MM.1S (cell line): ENCODE measurements around the gene HDAC1.
"Not testable (repeated sequence)": the region's sequence is repeated elsewhere in the genome, so short reads cannot be mapped to it uniquely, and the experiment has no call there.

ENCODE experiments used
- DNase-seq: peaks from one replicate; pipeline ENCODE4 v3.0.0-alpha.2; 2015
- H2AFZ ChIP-seq: fragments of 300-600 bp; sonication (generic); 2 replicates; pipeline ENCODE4 v1.6.0; 2016; ENCODE audit warnings: antibody characterized with exemption, low read length
- H3F3A ChIP-seq: fragments of 300-600 bp; sonication (generic); 2 replicates; pipeline ENCODE4 v1.6.1; 2016; ENCODE audit warnings: mild to moderate bottlenecking, antibody characterized with exemption, low read length, moderate library complexity, mixed read lengths; ENCODE audit not compliant: insufficient read depth
- H3K27ac ChIP-seq: fragments of 300-600 bp; sonication (generic); 2 replicates; pipeline ENCODE4 v1.5.1; 2016; ENCODE audit warnings: mild to moderate bottlenecking, low read length
- H3K27me3 ChIP-seq: fragments of 300-600 bp; sonication (generic); replicated peaks from 2 replicates; pipeline ENCODE4 v1.6.0; 2016; ENCODE audit warnings: low read length; ENCODE audit not compliant: insufficient read depth
- H3K36me3 ChIP-seq: fragments of 300-600 bp; sonication (generic); replicated peaks from 2 replicates; pipeline ENCODE4 v1.6.1; 2016; ENCODE audit warnings: mild to moderate bottlenecking, low read length, mixed read lengths; ENCODE audit not compliant: insufficient read depth
- H3K4me1 ChIP-seq: fragments of 300-600 bp; sonication (generic); 2 replicates; pipeline ENCODE4 v1.6.1; 2016; ENCODE audit warnings: low read length, mixed read lengths
- H3K4me2 ChIP-seq: fragments of 300-600 bp; sonication (generic); 2 replicates; pipeline ENCODE4 v1.6.0; 2016; ENCODE audit warnings: low read depth, low read length
- H3K4me3 ChIP-seq: fragments of 300-600 bp; sonication (generic); 2 replicates; pipeline ENCODE4 v1.5.1; 2016; ENCODE audit warnings: low read length, mixed read lengths
- H3K79me2 ChIP-seq: fragments of 300-600 bp; sonication (generic); 2 replicates; pipeline ENCODE4 v1.6.1; 2016; ENCODE audit warnings: mixed run types, low read length, mixed read lengths
- H3K9ac ChIP-seq: fragments of 300-600 bp; sonication (generic); 2 replicates; pipeline ENCODE4 v1.6.1; 2016; ENCODE audit warnings: low read length, mixed read lengths
- H3K9me2 ChIP-seq: fragments of 300-600 bp; sonication (generic); replicated peaks from 2 replicates; pipeline ENCODE4 v1.6.1; 2016; ENCODE audit warnings: mild to moderate bottlenecking, low read length, mixed read lengths; ENCODE audit not compliant: insufficient read depth
- H3K9me3 ChIP-seq: fragments of 300-600 bp; sonication (generic); replicated peaks from 2 replicates; pipeline ENCODE4 v1.6.1; 2016; ENCODE audit warnings: mild to moderate bottlenecking, low read length, mixed read lengths; ENCODE audit not compliant: insufficient read depth
- H4K20me1 ChIP-seq: fragments of 300-600 bp; sonication (generic); 2 replicates; pipeline ENCODE4 v1.6.1; 2016; ENCODE audit warnings: mild to moderate bottlenecking, low read length, moderate library complexity, mixed read lengths; ENCODE audit not compliant: insufficient read depth
- EZH2 ChIP-seq: fragments of 300-600 bp; sonication (generic); optimal IDR thresholded peaks from 2 replicates; pipeline ENCODE3; 2017; ENCODE audit warnings: low read depth, mild to moderate bottlenecking, antibody characterized with exemption, low read length, mixed read lengths
- EZH2phosphoT487 ChIP-seq: fragments of 300-600 bp; sonication (generic); IDR thresholded peaks from 2 replicates; pipeline ENCODE4 v1.6.1; 2018; ENCODE audit warnings: antibody characterized with exemption, low read length
- TF ChIP-seq, protein P1 (sequence below): fragments of 300-600 bp; sonication (generic); IDR thresholded peaks from 2 replicates; pipeline ENCODE4 v1.5.1; 2016; ENCODE audit warnings: antibody characterized with exemption, low read length, mixed read lengths

The HDAC1 gene

DNA sequence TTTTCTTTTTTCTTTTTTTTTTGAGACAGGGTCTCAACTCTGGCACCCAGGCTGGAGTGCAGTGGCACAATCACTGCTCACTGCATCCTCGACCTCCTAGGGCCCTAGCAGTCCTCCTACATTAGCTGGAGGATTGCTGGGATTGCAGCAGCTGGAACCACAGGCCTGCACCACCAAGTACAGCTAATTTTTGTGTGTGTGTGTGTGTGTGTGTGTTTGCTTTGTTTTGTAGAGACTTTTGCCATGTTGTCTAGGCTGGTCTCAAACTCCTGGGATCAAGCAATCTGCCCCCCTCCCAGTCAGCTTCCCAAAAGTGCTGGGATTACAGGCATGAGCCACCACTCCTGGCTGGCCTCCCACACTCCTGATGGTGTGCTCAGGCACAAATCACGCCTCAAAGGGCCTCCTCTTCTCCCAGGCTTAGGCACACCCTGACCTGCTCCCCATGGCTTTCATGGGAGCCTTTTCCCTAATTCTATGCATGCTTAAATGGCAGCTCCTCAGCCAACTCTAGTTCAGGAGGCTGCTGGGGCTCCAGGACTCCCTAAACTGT is 61.0 kb downstream of the HDAC1 start:
- Histone ChIP-seq H3K27ac (no peak overlapping the region), H3K9ac (no peak overlapping the region), H3K79me2 (no peaks in the 10 kb centered on the region), H3K9me3 (no peaks in the 10 kb centered on the region), H3F3A (peaks cover 11% of the 10 kb centered on the region; the same call in 1 of the 2 replicates), H4K20me1 (no peaks in the 10 kb centered on the region), H3K27me3 (no peaks in the 10 kb centered on the region), H3K4me2 (no peak overlapping the region), H3K9me2 (no peaks in the 10 kb centered on the region), H3K36me3 (no peaks in the 10 kb centered on the region), H2AFZ (no peak overlapping the region), H3K4me1 (peaks cover 6% of the 10 kb centered on the region), H3K4me3 (no peak overlapping the region)
- DNase-seq = no peak
- TF ChIP-seq EZH2 = no peak

DNA sequence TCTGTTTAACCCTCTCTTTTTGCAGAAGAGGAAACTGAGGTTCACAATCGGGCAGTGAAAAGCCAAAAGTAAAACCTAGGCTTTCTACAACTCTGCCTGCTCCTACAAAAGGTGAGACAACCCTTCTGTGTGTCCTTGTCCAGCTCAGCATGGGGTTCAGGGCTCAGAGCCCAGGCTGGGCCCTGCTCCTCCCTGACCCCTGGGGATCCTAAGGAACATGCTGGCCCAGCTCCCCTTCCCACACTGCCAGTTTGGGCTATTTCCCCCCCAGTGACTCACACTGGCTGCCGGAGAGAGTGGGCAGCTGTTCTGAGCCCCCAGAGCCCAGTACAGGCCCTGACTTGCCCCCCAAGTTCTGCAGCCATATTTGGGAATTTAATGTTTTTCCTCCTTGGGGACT is 61.5 kb downstream of the HDAC1 start:
- Histone ChIP-seq H3K36me3 (no peaks in the 10 kb centered on the region), H3K9ac (no peak overlapping the region), H3K27ac (no peak overlapping the region), H3K9me3 (no peaks in the 10 kb centered on the region), H4K20me1 (no peaks in the 10 kb centered on the region), H3K79me2 (no peaks in the 10 kb centered on the region), H3K4me1 (peaks cover 6% of the 10 kb centered on the region), H3K27me3 (no peaks in the 10 kb centered on the region), H3F3A (peaks cover 11% of the 10 kb centered on the region; the same call in 1 of the 2 replicates), H3K9me2 (no peaks in the 10 kb centered on the region), H3K4me3 (no peak overlapping the region), H3K4me2 (no peak overlapping the region), H2AFZ (no peak overlapping the region)
- DNase-seq = no peak
- TF ChIP-seq EZH2 = no peak
- TF ChIP-seq, protein P1, sequence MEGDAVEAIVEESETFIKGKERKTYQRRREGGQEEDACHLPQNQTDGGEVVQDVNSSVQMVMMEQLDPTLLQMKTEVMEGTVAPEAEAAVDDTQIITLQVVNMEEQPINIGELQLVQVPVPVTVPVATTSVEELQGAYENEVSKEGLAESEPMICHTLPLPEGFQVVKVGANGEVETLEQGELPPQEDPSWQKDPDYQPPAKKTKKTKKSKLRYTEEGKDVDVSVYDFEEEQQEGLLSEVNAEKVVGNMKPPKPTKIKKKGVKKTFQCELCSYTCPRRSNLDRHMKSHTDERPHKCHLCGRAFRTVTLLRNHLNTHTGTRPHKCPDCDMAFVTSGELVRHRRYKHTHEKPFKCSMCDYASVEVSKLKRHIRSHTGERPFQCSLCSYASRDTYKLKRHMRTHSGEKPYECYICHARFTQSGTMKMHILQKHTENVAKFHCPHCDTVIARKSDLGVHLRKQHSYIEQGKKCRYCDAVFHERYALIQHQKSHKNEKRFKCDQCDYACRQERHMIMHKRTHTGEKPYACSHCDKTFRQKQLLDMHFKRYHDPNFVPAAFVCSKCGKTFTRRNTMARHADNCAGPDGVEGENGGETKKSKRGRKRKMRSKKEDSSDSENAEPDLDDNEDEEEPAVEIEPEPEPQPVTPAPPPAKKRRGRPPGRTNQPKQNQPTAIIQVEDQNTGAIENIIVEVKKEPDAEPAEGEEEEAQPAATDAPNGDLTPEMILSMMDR = no peak
- TF ChIP-seq EZH2phosphoT487 = no peak

DNA sequence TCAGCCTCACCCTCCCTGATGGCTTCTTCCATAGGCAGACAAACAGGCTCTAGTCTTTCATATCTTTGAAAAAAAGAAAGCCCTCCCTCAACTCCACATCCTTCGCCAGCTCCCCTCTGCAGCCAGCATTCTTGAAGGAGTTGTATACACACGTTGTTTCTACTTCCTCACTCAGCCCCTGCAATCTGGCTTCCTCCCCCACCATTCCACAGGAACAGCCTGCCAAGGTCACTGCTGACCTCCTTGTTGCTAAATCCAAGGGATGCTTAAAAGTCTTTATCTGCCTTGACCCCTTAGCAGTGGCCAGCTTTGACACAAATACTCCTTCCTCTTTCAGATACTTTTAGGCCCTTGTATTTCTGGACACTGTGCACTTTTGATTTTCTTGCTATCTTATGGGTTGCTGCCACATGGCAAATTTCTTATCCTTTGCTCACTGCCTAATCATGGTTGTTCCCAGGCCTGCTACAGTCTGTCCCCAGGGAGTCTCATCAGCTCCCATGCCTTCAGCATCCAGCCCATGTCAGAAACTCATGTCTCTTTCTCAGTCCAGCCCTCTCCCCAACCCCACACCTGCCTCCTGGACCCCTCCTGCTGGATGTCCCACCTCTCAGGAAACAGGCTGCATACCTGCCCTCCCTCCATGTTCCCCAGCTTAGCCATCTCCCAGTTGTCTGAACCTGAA is 62.1 kb downstream of the HDAC1 start:
- DNase-seq = no peak
- TF ChIP-seq EZH2phosphoT487 = no peak
- TF ChIP-seq, protein P1 = no peak
- no peak for TF ChIP-seq EZH2
- H4K20me1 ChIP-seq = no peaks in the 10 kb centered on the region
- H3F3A ChIP-seq = peaks cover 11% of the 10 kb centered on the region; the same call in 1 of the 2 replicates
- H3K4me2 ChIP-seq = no peak overlapping the region
- H3K27ac ChIP-seq = no peak overlapping the region
- H3K27me3 ChIP-seq = no peaks in the 10 kb centered on the region
- no peaks in the 10 kb centered on the region for H3K9me2 ChIP-seq
- no peak overlapping the region for H3K9ac ChIP-seq
- no peaks in the 10 kb centered on the region for H3K79me2 ChIP-seq
- H3K4me1 ChIP-seq = peaks cover 6% of the 10 kb centered on the region
- no peak overlapping the region for H2AFZ ChIP-seq
- no peaks in the 10 kb centered on the region for H3K9me3 ChIP-seq
- H3K36me3 ChIP-seq = no peaks in the 10 kb centered on the region
- no peak overlapping the region for H3K4me3 ChIP-seq

DNA sequence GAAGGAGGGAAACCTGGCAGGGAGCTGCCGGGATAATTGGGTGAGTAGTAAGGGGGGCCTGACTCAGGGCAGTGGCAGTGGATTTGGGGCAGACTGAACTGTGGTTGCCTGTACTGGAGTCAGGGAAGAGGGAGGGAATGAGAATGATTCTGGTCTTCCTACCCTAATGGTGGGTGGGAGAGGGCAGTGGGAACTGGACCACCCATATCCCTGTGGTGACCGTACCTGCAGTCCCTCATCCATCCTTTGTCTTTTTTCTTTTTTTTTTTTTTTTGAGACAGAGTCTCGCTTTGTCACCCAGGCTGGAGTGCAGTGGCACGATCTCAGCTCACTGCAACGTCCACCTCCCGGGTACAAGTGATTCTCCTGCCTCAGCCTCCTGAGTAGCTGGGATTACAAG is 63.9 kb downstream of the HDAC1 start:
- not testable (repeated sequence) for H3K27me3 ChIP-seq, H3K4me3 ChIP-seq, H4K20me1 ChIP-seq, H3K9me2 ChIP-seq, DNase-seq, H3F3A ChIP-seq, H3K36me3 ChIP-seq, H2AFZ ChIP-seq, H3K4me1 ChIP-seq, H3K27ac ChIP-seq, H3K4me2 ChIP-seq, H3K9ac ChIP-seq, H3K9me3 ChIP-seq, H3K79me2 ChIP-seq
